Measurements from ENCODE around the gene NSUN4. TPM values are rescaled to one million over a fixed set of nuclear protein-coding genes. Genes with fewer than 3 reads are reported as not detected.

NSUN4 gene
- total and polyA plus RNA-seq, 2 of the 13 experiments (the other 11 are each of a cell fraction or from before 2014, with no cell fraction given) = 21.5 to 23.5 TPM

GRCh38 chr1:46340404-46341221 lies at the start of gene NSUN4 (continued):
- TF ChIP-seq, protein P1, sequence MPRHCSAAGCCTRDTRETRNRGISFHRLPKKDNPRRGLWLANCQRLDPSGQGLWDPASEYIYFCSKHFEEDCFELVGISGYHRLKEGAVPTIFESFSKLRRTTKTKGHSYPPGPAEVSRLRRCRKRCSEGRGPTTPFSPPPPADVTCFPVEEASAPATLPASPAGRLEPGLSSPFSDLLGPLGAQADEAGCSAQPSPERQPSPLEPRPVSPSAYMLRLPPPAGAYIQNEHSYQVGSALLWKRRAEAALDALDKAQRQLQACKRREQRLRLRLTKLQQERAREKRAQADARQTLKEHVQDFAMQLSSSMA (CRISPR knock-in tag; IDR thresholded peaks at IDR 0.05) = peak; percentile 78; the same call in 1 of the 2 replicates
- peak; percentile 91 for TF ChIP-seq ARID4A (CRISPR knock-in tag; IDR thresholded peaks at IDR 0.05; ENCODE audit: borderline replicate concordance)
- no peak; the same call in 1 of the 2 replicates for TF ChIP-seq GFI1 (CRISPR knock-in tag; IDR thresholded peaks at IDR 0.05; ENCODE audit: borderline replicate concordance)
- TF ChIP-seq ZFYVE20 (CRISPR knock-in tag; IDR thresholded peaks at IDR 0.05; ENCODE audit: borderline replicate concordance, low read depth) = no peak
- no peak for TF ChIP-seq SCMH1 (CRISPR knock-in tag; IDR thresholded peaks at IDR 0.05; ENCODE audit: borderline replicate concordance)
- peak; percentile 75 for TF ChIP-seq UBTF (CRISPR knock-in tag; IDR thresholded peaks at IDR 0.05)
- no peak for TF ChIP-seq ZNF552 (CRISPR knock-in tag; IDR thresholded peaks at IDR 0.05; ENCODE audit: borderline replicate concordance)
- TF ChIP-seq SRF (IDR thresholded peaks at IDR 0.05; ENCODE audit: low read depth, low read length) = no peak
- TF ChIP-seq ZNF30 (CRISPR knock-in tag; IDR thresholded peaks at IDR 0.05) = no peak
- TF ChIP-seq, protein P2, sequence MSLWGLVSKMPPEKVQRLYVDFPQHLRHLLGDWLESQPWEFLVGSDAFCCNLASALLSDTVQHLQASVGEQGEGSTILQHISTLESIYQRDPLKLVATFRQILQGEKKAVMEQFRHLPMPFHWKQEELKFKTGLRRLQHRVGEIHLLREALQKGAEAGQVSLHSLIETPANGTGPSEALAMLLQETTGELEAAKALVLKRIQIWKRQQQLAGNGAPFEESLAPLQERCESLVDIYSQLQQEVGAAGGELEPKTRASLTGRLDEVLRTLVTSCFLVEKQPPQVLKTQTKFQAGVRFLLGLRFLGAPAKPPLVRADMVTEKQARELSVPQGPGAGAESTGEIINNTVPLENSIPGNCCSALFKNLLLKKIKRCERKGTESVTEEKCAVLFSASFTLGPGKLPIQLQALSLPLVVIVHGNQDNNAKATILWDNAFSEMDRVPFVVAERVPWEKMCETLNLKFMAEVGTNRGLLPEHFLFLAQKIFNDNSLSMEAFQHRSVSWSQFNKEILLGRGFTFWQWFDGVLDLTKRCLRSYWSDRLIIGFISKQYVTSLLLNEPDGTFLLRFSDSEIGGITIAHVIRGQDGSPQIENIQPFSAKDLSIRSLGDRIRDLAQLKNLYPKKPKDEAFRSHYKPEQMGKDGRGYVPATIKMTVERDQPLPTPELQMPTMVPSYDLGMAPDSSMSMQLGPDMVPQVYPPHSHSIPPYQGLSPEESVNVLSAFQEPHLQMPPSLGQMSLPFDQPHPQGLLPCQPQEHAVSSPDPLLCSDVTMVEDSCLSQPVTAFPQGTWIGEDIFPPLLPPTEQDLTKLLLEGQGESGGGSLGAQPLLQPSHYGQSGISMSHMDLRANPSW (CRISPR knock-in tag; IDR thresholded peaks at IDR 0.05; ENCODE audit: borderline replicate concordance) = no peak
- TF ChIP-seq ERF (CRISPR knock-in tag; IDR thresholded peaks at IDR 0.05) = peak; percentile 80
- TF ChIP-seq, protein P3, sequence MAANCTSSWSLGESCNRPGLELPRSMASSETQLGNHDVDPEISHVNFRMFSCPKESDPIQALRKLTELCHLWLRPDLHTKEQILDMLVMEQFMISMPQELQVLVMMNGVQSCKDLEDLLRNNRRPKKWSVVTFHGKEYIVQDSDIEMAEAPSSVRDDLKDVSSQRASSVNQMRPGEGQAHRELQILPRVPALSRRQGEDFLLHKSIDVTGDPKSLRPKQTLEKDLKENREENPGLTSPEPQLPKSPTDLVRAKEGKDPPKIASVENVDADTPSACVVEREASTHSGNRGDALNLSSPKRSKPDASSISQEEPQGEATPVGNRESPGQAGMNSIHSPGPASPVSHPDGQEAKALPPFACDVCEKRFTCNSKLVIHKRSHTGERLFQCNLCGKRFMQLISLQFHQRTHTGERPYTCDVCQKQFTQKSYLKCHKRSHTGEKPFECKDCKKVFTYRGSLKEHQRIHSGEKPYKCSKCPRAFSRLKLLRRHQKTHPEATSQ (CRISPR knock-in tag; IDR thresholded peaks at IDR 0.05; ENCODE audit: borderline replicate concordance) = peak; percentile 30; the same call in 1 of the 2 replicates
- TF ChIP-seq ZNF10 (CRISPR knock-in tag; IDR thresholded peaks at IDR 0.05; ENCODE audit: borderline replicate concordance, low read depth) = no peak

All from HepG2 (cell line).